ENCODE measurements around the gene RPS6KB1. TPM values are rescaled to one million over a fixed set of nuclear protein-coding genes. Genes with fewer than 3 reads are reported as not detected.

The RPS6KB1 gene
- total and polyA plus RNA-seq, 2 donors from 2014 or later, result 10.5 to 34.8 TPM

DNA sequence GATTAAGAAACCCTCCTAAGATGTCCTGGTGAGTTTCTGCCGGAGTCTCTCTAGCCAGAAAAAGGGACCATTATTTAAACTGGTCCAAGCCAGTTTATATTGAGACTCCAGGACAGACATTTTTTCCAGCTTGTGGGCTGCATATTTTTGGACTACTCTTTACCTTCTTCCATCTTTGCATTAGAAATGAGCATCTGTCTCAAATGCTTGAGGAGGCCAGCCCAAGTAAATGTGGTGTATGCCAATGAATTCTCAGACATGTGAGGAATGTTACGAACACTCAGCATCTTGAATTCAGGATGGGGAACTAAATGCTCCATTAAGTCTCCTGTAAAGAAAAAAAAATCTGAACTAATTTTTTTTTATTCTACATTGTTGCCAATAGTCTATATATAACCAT is 18.5 kb upstream of the RPS6KB1 start:
- H3K4me3 ChIP-seq (ENCODE audit: low read length in 3 of 3), result no peak overlapping the region

GRCh38 chr17:59876107-59876506 is 16.8 kb upstream of the RPS6KB1 start:
- no peaks in the 10 kb centered on the region for H3K9me3 ChIP-seq (ENCODE audit: control insufficient read depth in 2 of 3, insufficient read depth in 1 of 3, low read length in 3 of 3)
- H3K27me3 ChIP-seq (ENCODE audit: control insufficient read depth, insufficient read depth, low read length), result no peaks in the 10 kb centered on the region
- H3K4me1 ChIP-seq (ENCODE audit: control insufficient read depth in 2 of 3, insufficient read depth in 2 of 3, low read depth in 1 of 3, low read length in 3 of 3), result no peaks in the 10 kb centered on the region
- no peak overlapping the region for H3K9ac ChIP-seq (ENCODE audit: low read length in 3 of 3)
- intact Hi-C loops (cut with DNase I), result no loop called here
- H3K4me3 ChIP-seq (ENCODE audit: low read length in 3 of 3), result no peak overlapping the region
- DNase-seq (no peak), FAIRE-seq (no peak)
- TF ChIP-seq CTCF (IDR thresholded peaks at IDR 0.05; ENCODE audit: borderline replicate concordance, extremely low read depth, insufficient read depth), result no peak
- no peak overlapping the region for H3K27ac ChIP-seq (ENCODE audit: low read depth in 2 of 2, low read length in 2 of 2)
- H3K36me3 ChIP-seq (ENCODE audit: control insufficient read depth in 2 of 3, insufficient read depth in 3 of 3, low read length in 3 of 3), result peaks cover 0 to 13% (median 0%) of the 10 kb centered on the region in 3 donors

More for the DNA sequence above, 18.5 kb upstream of the RPS6KB1 start:
- intact Hi-C loops (cut with DNase I), result no loop called here
- H3K27me3 ChIP-seq (ENCODE audit: control insufficient read depth, insufficient read depth, low read length), result no peaks in the 10 kb centered on the region
- H3K9ac ChIP-seq (ENCODE audit: low read length in 3 of 3), result no peak overlapping the region
- no peak overlapping the region for H3K27ac ChIP-seq (ENCODE audit: low read depth in 2 of 2, low read length in 2 of 2)
- H3K9me3 ChIP-seq (ENCODE audit: control insufficient read depth in 2 of 3, insufficient read depth in 1 of 3, low read length in 3 of 3), result no peaks in the 10 kb centered on the region
- no peak for FAIRE-seq
- TF ChIP-seq CTCF (IDR thresholded peaks at IDR 0.05; ENCODE audit: borderline replicate concordance, extremely low read depth, insufficient read depth), result no peak
- peaks cover 0 to 8% (median 0%) of the 10 kb centered on the region in 3 donors for H3K36me3 ChIP-seq (ENCODE audit: control insufficient read depth in 2 of 3, insufficient read depth in 3 of 3, low read length in 3 of 3)
- no peak for DNase-seq
- H3K4me1 ChIP-seq (ENCODE audit: control insufficient read depth in 2 of 3, insufficient read depth in 2 of 3, low read depth in 1 of 3, low read length in 3 of 3), result no peaks in the 10 kb centered on the region

- H3K9me3 ChIP-seq (ENCODE audit: control insufficient read depth in 2 of 3, insufficient read depth in 1 of 3, low read length in 3 of 3), result no peaks in the 10 kb centered on the region
- DNase-seq, result no peak
- intact Hi-C loops (cut with DNase I), result no loop called here
- no peak overlapping the region for H3K27ac ChIP-seq (ENCODE audit: low read depth in 2 of 2, low read length in 2 of 2)
- no peak overlapping the region for H3K9ac ChIP-seq (ENCODE audit: low read length in 3 of 3)
- peaks cover 0 to 13% (median 0%) of the 10 kb centered on the region in 3 donors for H3K36me3 ChIP-seq (ENCODE audit: control insufficient read depth in 2 of 3, insufficient read depth in 3 of 3, low read length in 3 of 3)
- TF ChIP-seq CTCF (IDR thresholded peaks at IDR 0.05; ENCODE audit: borderline replicate concordance, extremely low read depth, insufficient read depth), result no peak
- H3K27me3 ChIP-seq (ENCODE audit: control insufficient read depth, insufficient read depth, low read length), result no peaks in the 10 kb centered on the region
- no peak overlapping the region for H3K4me3 ChIP-seq (ENCODE audit: low read length in 3 of 3)
- FAIRE-seq, result no peak
- H3K4me1 ChIP-seq (ENCODE audit: control insufficient read depth in 2 of 3, insufficient read depth in 2 of 3, low read depth in 1 of 3, low read length in 3 of 3), result no peaks in the 10 kb centered on the region
These were observed 15.0 kb upstream of the RPS6KB1 start for GRCh38 chr17:59877965-59878364.

GRCh38 chr17:59878624-59879023 is 14.3 kb upstream of the RPS6KB1 start:
- H3K36me3 ChIP-seq (ENCODE audit: control insufficient read depth in 2 of 3, insufficient read depth in 3 of 3, low read length in 3 of 3), result peaks cover 0 to 13% (median under 1%) of the 10 kb centered on the region in 3 donors
- no peak for TF ChIP-seq CTCF (IDR thresholded peaks at IDR 0.05; ENCODE audit: borderline replicate concordance, extremely low read depth, insufficient read depth)
- no peak for DNase-seq

More at GRCh38 chr17:59878624-59879023, 14.3 kb upstream of the RPS6KB1 start:
- intact Hi-C loops (cut with DNase I), result no loop called here
- no peak for FAIRE-seq
- Histone ChIP-seq H3K9me3 (ENCODE audit: control insufficient read depth in 2 of 3, insufficient read depth in 1 of 3, low read length in 3 of 3) (no peaks in the 10 kb centered on the region), H3K9ac (ENCODE audit: low read length in 3 of 3) (no peak overlapping the region), H3K27ac (ENCODE audit: low read depth in 2 of 2, low read length in 2 of 2) (no peak overlapping the region), H3K27me3 (ENCODE audit: control insufficient read depth, insufficient read depth, low read length) (no peaks in the 10 kb centered on the region), H3K4me1 (ENCODE audit: control insufficient read depth in 2 of 3, insufficient read depth in 2 of 3, low read depth in 1 of 3, low read length in 3 of 3) (no peaks in the 10 kb centered on the region), H3K4me3 (ENCODE audit: low read length in 3 of 3) (no peak overlapping the region)

All from kidney (tissue), 14 donors.